PC-9 (cell line): Measurements from ENCODE around the gene SSMEM1. TPM values are rescaled to one million over a fixed set of nuclear protein-coding genes. Genes with fewer than 3 reads are reported as not detected.
"Not testable (repeated sequence)": the region's sequence is repeated elsewhere in the genome, so short reads cannot be mapped to it uniquely, and the experiment has no call there.

Experiments used
- BruUV-seq: library from RNA; stranded (reverse); fragments of 400-500 nt; replicated peaks from 2 replicates; lab custom pipeline; 2021; lab: Mats Ljungman, UMichigan
- CTCF ChIA-PET: fragments of 300-600 bp; sonication (Branson Sonifier 250); formaldehyde crosslinking; loops from one replicate; lab custom pipeline; 2022; ENCODE audit warnings: antibody characterized with exemption; lab: Charles Lee
- POLR2A ChIA-PET: fragments of 300-600 bp; sonication (Branson Sonifier 250); formaldehyde crosslinking; loops from one replicate; lab custom pipeline; 2022; ENCODE audit warnings: antibody characterized with exemption; ENCODE audit not compliant: unreplicated experiment; lab: Charles Lee
- DNase-seq, 2 experiments: peaks; one replicate each; pipeline versions ENCODE4 v3.0.0 to v3.0.0-alpha.2; 2015 to 2022; ENCODE audit warnings: mixed read lengths in 1 of 2
- H2AFZ ChIP-seq: fragments of 200-600 bp; sonication (generic); 2 replicates; pipeline ENCODE4 v1.8.1; 2017; ENCODE audit warnings: antibody characterized with exemption
- H3F3A ChIP-seq: fragments of 200-600 bp; sonication (generic); 2 replicates; pipeline ENCODE4 v1.8.1; 2017; ENCODE audit warnings: antibody characterized with exemption, mild to moderate bottlenecking, low read depth; ENCODE audit not compliant: insufficient read depth
- H3K27ac ChIP-seq: fragments of 200-600 bp; sonication (generic); 2 replicates; pipeline ENCODE4 v1.6.1; 2016; ENCODE audit warnings: mixed run types
- H3K27me3 ChIP-seq: fragments of 200-600 bp; sonication (generic); 2 replicates; pipeline ENCODE4 v1.6.1; 2016; ENCODE audit warnings: low read depth, mixed run types; ENCODE audit not compliant: insufficient read depth
- H3K36me3 ChIP-seq: fragments of 200-600 bp; sonication (generic); 2 replicates; pipeline ENCODE4 v1.6.1; 2016; ENCODE audit warnings: low read depth, mixed run types
- H3K4me1 ChIP-seq: fragments of 200-600 bp; sonication (generic); replicated peaks from 2 replicates; pipeline ENCODE4 v1.6.1; 2016; ENCODE audit warnings: mixed run types; ENCODE audit not compliant: insufficient read depth
- H3K4me2 ChIP-seq: fragments of 200-600 bp; sonication (generic); 2 replicates; pipeline ENCODE4 v1.6.1; 2017; ENCODE audit warnings: mixed run types
- H3K4me3 ChIP-seq: fragments of 200-600 bp; sonication (generic); 2 replicates; pipeline ENCODE4 v1.6.1; 2016; ENCODE audit warnings: mixed run types
- H3K79me2 ChIP-seq: fragments of 200-600 bp; sonication (generic); 2 replicates; pipeline ENCODE4 v1.6.1; 2017; ENCODE audit warnings: low read depth, mixed run types
- H3K9me2 ChIP-seq: fragments of 200-600 bp; sonication (generic); 2 replicates; pipeline ENCODE4 v1.8.1; 2017; ENCODE audit warnings: mild to moderate bottlenecking; ENCODE audit not compliant: insufficient read depth
- H3K9me3 ChIP-seq: fragments of 200-600 bp; sonication (generic); 2 replicates; pipeline ENCODE4 v1.8.1; 2016; ENCODE audit warnings: low read depth; ENCODE audit not compliant: insufficient read depth
- H4K20me1 ChIP-seq: fragments of 200-600 bp; sonication (generic); 2 replicates; pipeline ENCODE4 v1.8.1; 2017; ENCODE audit not compliant: insufficient read depth
- EZH2 ChIP-seq: fragments of 200-600 bp; sonication (generic); IDR thresholded peaks from 2 replicates; pipeline ENCODE4 v1.8.0; 2017; ENCODE audit warnings: antibody characterized with exemption, low read depth
- intact Hi-C: fragments of 100-400 bp; cut with micrococcal nuclease; formaldehyde crosslinking; loops from one replicate; pipeline ENCODE4 v1.10.0; 2022; ENCODE audit not compliant: unreplicated experiment
- total RNA-seq: library from RNA; stranded (reverse); gene quantifications from 2 replicates; pipeline ENCODE4 v1.2.3, GENCODE V29; 2021
- TF ChIP-seq, protein P1 (sequence below): fragments of 200-600 bp; sonication (generic); conservative IDR thresholded peaks from 2 replicates; pipeline ENCODE4 v1.6.1; 2017; ENCODE audit warnings: mixed run types, antibody characterized with exemption, mild to moderate bottlenecking, moderate library complexity

Gene SSMEM1
- total RNA-seq, 1 experiment from 2014 or later: not detected

DNA sequence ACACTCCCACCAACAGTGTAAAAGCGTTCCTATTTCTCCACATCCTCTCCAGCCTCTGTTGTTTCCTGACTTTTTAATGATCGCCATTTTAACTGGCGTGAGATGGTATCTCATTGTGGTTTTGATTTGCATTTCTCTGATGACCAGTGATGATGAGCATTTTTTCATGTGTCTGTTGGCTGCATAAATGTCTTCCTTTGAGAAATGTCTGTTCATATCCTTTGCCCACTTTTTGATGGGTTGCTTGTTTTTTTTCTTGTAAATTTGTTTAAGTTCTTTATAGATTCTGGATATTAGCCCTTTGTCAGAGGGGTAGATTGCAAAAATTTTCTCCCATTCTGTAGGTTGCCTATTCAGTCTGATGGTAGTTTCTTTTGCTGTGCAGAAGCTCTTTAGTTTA lies 42.0 kb downstream of the SSMEM1 start:
- H3K9me2 ChIP-seq, H3F3A ChIP-seq, H2AFZ ChIP-seq, H3K27ac ChIP-seq, H3K4me3 ChIP-seq, CTCF ChIA-PET, H3K9me3 ChIP-seq, H3K79me2 ChIP-seq, BruUV-seq, POLR2A ChIA-PET, H4K20me1 ChIP-seq, H3K36me3 ChIP-seq, DNase-seq, H3K4me1 ChIP-seq, H3K27me3 ChIP-seq, H3K4me2 ChIP-seq: not testable (repeated sequence)
- intact Hi-C loops: loop anchor here (10.0 kb wide), 2 partner anchors 165 to 175 kb away; partner anchors contain the start of gene KLHDC10

DNA sequence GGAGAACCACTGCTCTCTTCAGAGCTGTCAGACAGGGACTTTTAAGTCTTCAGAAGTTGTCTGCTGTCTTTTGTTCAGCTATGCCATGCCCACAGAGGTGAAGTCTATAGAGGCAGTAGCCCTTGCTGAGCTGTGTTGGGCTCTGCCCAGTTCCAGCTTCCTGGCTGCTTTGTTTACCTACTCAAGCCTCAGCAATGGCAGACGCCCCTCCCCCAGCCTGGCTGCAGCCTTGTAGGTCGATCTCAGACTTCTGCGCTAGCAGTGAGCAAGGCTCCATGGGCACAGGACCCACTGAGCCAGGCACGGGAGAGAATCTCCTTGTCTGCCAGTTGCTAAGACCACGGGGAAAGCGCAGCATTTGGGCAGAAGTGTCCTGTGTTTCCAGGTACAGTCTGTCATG lies 46.9 kb downstream of the SSMEM1 start:
- Histone ChIP-seq H3K4me3 (no peak overlapping the region), H3K4me2 (no peak overlapping the region), H3K27ac (no peak overlapping the region), H3K9me3 (peaks cover 14% of the 10 kb centered on the region), H3K4me1 (no peaks in the 10 kb centered on the region), H3K27me3 (no peaks in the 10 kb centered on the region), H3K79me2 (no peaks in the 10 kb centered on the region), H4K20me1 (no peaks in the 10 kb centered on the region), H3K9me2 (no peaks in the 10 kb centered on the region), H3F3A (no peaks in the 10 kb centered on the region), H3K36me3 (no peaks in the 10 kb centered on the region; the same call in 1 of the 2 replicates), H2AFZ (no peak overlapping the region)
- BruUV-seq: no TSS peak
- intact Hi-C loops: no loop called here
- CTCF ChIA-PET: no interaction called here
- DNase-seq: no peak
- POLR2A ChIA-PET: no interaction called here
- no peak for TF ChIP-seq EZH2
- TF ChIP-seq, protein P1, sequence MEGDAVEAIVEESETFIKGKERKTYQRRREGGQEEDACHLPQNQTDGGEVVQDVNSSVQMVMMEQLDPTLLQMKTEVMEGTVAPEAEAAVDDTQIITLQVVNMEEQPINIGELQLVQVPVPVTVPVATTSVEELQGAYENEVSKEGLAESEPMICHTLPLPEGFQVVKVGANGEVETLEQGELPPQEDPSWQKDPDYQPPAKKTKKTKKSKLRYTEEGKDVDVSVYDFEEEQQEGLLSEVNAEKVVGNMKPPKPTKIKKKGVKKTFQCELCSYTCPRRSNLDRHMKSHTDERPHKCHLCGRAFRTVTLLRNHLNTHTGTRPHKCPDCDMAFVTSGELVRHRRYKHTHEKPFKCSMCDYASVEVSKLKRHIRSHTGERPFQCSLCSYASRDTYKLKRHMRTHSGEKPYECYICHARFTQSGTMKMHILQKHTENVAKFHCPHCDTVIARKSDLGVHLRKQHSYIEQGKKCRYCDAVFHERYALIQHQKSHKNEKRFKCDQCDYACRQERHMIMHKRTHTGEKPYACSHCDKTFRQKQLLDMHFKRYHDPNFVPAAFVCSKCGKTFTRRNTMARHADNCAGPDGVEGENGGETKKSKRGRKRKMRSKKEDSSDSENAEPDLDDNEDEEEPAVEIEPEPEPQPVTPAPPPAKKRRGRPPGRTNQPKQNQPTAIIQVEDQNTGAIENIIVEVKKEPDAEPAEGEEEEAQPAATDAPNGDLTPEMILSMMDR: no peak

- no peak for DNase-seq
- Histone ChIP-seq H3F3A (no peaks in the 10 kb centered on the region), H3K4me1 (no peaks in the 10 kb centered on the region), H3K36me3 (no peaks in the 10 kb centered on the region; the same call in 1 of the 2 replicates), H3K9me3 (peaks cover 14% of the 10 kb centered on the region), H3K4me2 (no peak overlapping the region), H3K4me3 (no peak overlapping the region), H2AFZ (no peak overlapping the region), H3K9me2 (no peaks in the 10 kb centered on the region), H3K27me3 (no peaks in the 10 kb centered on the region), H3K27ac (no peak overlapping the region), H3K79me2 (no peaks in the 10 kb centered on the region), H4K20me1 (no peaks in the 10 kb centered on the region)
- intact Hi-C loops: no loop called here
- ChIA-PET CTCF (interaction anchor here (0.6 kb wide), 1 partner anchor 69 kb away, joined by 4 read pairs; no protein-coding TSS in a partner anchor), POLR2A (no interaction called here)
- no peak for TF ChIP-seq EZH2
- TF ChIP-seq, protein P1: no peak
- no TSS peak for BruUV-seq
Observed at GRCh38 chr7:130256704-130257103, 49.0 kb downstream of the SSMEM1 start.
